BJ (cell line): ENCODE results near the gene MYZAP. TPM values are rescaled to one million over a fixed set of nuclear protein-coding genes. Genes with fewer than 3 reads are reported as not detected.

Experiments
- CTCF ChIA-PET: fragments of 350-600 bp; formaldehyde crosslinking; extraction: SDS; loops from one replicate; lab custom pipeline; 2021; ENCODE audit warnings: antibody characterized with exemption, inconsistent platforms; lab: Yijun Ruan, JAX
- POLR2A ChIA-PET: fragments of 300-600 bp; sonication (Branson Sonifier 250); formaldehyde crosslinking; extraction: SDS; loops from one replicate; lab custom pipeline; 2021; ENCODE audit warnings: antibody characterized with exemption; lab: Charles Lee
- DNase-seq: peaks from one replicate; pipeline ENCODE4 v3.0.0-alpha.2; 2011; ENCODE audit warnings: low read depth
- H3K27me3 ChIP-seq: 2 replicates; pipeline ENCODE4 v1.6.0; 2011; ENCODE audit warnings: low read length; ENCODE audit not compliant: control insufficient read depth, insufficient read depth
- H3K36me3 ChIP-seq: 2 replicates; pipeline ENCODE4 v1.5.1; 2011; ENCODE audit warnings: low read length; ENCODE audit not compliant: control insufficient read depth, insufficient read depth
- H3K4me3 ChIP-seq: 2 replicates; pipeline ENCODE4 v1.5.1; 2011; ENCODE audit warnings: low read depth, mild to moderate bottlenecking, control low read depth, low read length
- polyA plus RNA-seq: library from polyadenylated mRNA; depleted of rRNA; stranded (reverse); fragments of >200 nt; gene quantifications from 2 replicates; pipeline ENCODE4 v1.2.3, GENCODE V29; 2011
- TF ChIP-seq, protein P1 (sequence below): IDR thresholded peaks from 2 replicates; pipeline ENCODE4 v1.5.1; 2011; ENCODE audit warnings: low read depth, mild to moderate bottlenecking, control low read depth, inconsistent platforms, low read length, moderate library complexity; ENCODE audit not compliant: insufficient read depth

Gene MYZAP
- polyA plus RNA-seq, 1 experiment: 0.11 TPM

- CTCF ChIA-PET: interaction anchor here (0.8 to 1.8 kb wide), 3 partner anchors 9 to 607 kb away, joined by 3 to 7 read pairs (median 3); no protein-coding TSS in a partner anchor
- POLR2A ChIA-PET: no interaction called here
- TF ChIP-seq, protein P1, sequence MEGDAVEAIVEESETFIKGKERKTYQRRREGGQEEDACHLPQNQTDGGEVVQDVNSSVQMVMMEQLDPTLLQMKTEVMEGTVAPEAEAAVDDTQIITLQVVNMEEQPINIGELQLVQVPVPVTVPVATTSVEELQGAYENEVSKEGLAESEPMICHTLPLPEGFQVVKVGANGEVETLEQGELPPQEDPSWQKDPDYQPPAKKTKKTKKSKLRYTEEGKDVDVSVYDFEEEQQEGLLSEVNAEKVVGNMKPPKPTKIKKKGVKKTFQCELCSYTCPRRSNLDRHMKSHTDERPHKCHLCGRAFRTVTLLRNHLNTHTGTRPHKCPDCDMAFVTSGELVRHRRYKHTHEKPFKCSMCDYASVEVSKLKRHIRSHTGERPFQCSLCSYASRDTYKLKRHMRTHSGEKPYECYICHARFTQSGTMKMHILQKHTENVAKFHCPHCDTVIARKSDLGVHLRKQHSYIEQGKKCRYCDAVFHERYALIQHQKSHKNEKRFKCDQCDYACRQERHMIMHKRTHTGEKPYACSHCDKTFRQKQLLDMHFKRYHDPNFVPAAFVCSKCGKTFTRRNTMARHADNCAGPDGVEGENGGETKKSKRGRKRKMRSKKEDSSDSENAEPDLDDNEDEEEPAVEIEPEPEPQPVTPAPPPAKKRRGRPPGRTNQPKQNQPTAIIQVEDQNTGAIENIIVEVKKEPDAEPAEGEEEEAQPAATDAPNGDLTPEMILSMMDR: no peak
- no peak for DNase-seq
- Histone ChIP-seq H3K4me3 (no peak overlapping the region), H3K27me3 (no peaks in the 10 kb centered on the region), H3K36me3 (no peaks in the 10 kb centered on the region)
Observed at GRCh38 chr15:57568299-57568698, 23.4 kb upstream of the MYZAP start.

GRCh38 chr15:57570340-57570739 lies 21.4 kb upstream of the MYZAP start:
- Histone ChIP-seq H3K4me3 (no peak overlapping the region), H3K36me3 (no peaks in the 10 kb centered on the region), H3K27me3 (no peaks in the 10 kb centered on the region)
- DNase-seq: no peak
- CTCF ChIA-PET: no interaction called here
- POLR2A ChIA-PET: no interaction called here
- TF ChIP-seq, protein P1: no peak

DNA sequence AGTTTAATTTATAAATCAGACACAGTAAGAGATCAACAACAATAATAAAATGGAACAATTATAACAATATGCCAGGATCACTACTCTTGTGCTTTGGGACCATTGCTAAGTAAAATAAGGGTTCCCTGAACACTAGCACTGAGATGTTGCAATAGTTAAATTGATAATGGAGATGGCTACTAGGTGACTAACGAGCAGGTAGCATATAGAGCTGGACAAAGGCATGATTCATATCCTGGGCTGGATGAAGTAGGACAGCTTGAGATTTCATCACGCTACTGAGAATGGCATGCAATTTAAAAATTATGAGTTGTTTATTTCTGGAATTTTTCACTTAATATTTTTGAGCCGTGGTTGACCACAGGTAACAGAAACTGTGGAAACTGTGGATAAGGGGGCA lies 20.7 kb upstream of the MYZAP start:
- CTCF ChIA-PET: interaction anchor here (1.7 to 3.5 kb wide), 2 partner anchors 11 to 496 kb away, joined by 4 to 22 read pairs; no protein-coding TSS in a partner anchor
- TF ChIP-seq, protein P1: no peak

DNA sequence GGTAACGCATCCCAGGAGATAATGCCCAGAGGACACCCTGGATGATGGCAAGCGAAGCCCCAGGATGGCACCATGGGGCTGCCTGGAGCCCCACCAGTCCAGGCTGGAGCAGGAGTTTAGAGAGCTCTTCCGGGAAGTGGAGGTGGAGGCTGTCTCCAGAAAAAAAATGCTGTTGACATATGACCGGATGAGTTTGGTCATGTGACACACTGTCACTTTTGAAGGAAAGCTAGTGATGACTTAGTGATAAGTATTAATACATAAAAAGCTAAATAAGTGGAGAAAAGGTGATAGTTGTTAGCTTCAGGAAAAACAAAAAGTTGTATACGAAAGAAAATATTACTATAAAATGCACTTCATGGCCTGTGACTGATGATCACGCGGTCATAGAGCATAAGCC lies 20.0 kb upstream of the MYZAP start:
- H3K27me3 ChIP-seq: no peaks in the 10 kb centered on the region
- no peak for DNase-seq
- CTCF ChIA-PET: interaction anchor here (1.0 to 3.5 kb wide), 4 partner anchors 11 to 495 kb away, joined by 3 to 22 read pairs (median 4); no protein-coding TSS in a partner anchor
- POLR2A ChIA-PET: interaction anchor here (0.6 kb wide), 1 partner anchor 237 kb away, joined by 3 read pairs; no protein-coding TSS in a partner anchor
- TF ChIP-seq, protein P1: no peak
- H3K4me3 ChIP-seq: no peak overlapping the region
- no peaks in the 10 kb centered on the region for H3K36me3 ChIP-seq

More for the DNA sequence above, 20.7 kb upstream of the MYZAP start:
- H3K36me3 ChIP-seq: no peaks in the 10 kb centered on the region
- peak; percentile 21 for DNase-seq
- H3K27me3 ChIP-seq: no peaks in the 10 kb centered on the region
- H3K4me3 ChIP-seq: no peak overlapping the region
- POLR2A ChIA-PET: no interaction called here

DNA sequence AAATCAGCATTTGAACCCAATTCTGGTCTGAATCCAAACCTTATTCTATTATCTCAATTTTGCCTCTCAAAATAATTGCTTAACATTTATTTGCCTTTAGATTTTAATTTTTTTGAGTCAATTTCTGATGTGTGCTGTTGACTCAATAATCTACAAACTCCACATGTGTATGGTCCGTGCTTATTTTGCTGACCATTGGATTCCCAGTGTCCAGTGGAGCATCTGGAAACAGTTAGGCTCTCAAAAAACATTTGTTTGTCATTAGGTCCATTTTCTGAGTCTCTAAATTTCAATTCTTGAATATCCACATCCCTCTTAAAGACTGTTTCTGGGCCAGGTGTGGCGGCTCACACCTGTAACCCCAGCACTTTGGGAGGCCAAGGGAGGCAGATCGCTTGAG lies 19.2 kb upstream of the MYZAP start:
- Histone ChIP-seq H3K36me3 (no peaks in the 10 kb centered on the region), H3K27me3 (no peaks in the 10 kb centered on the region; the same call in 1 of the 2 replicates), H3K4me3 (no peak overlapping the region)
- ChIA-PET CTCF (interaction anchor here (1.0 to 3.5 kb wide), 4 partner anchors 12 to 494 kb away, joined by 3 to 22 read pairs (median 4); no protein-coding TSS in a partner anchor), POLR2A (no interaction called here)
- DNase-seq: peak; percentile 73
- TF ChIP-seq, protein P1: no peak
